Stomach (tissue), 9 donors: Measurements from ENCODE around the gene LRRC3. TPM values are rescaled to one million over a fixed set of nuclear protein-coding genes. Genes with fewer than 3 reads are reported as not detected.

Experiments used
- DNase-seq, 2 donors: peaks; one replicate each; pipeline versions ENCODE4 v3.0.0 to v3.0.0-alpha.2; 2013 to 2019
- H3K27ac ChIP-seq, 5 donors: fragments of 200-600 bp in 4 of 5; sonication (generic) in 4 of 5; one replicate each; pipeline ENCODE4 v1.5.1; 2013 to 2019; ENCODE audit warnings: mild to moderate bottlenecking in 1 of 5, moderate library complexity in 1 of 5
- H3K27me3 ChIP-seq, 3 donors: fragments of 200-600 bp; sonication (generic); one replicate each; pipeline ENCODE4 v1.5.1; 2017 to 2019; ENCODE audit warnings: mixed run types in 1 of 3
- H3K36me3 ChIP-seq, 4 donors: fragments of 200-600 bp; sonication (generic); 1 replicate in 3 of 4; 2 replicates in 1 of 4; pipeline ENCODE4 v1.5.1; 2016 to 2019
- H3K4me1 ChIP-seq, 4 donors: fragments of 200-600 bp; sonication (generic); one replicate each; pipeline ENCODE4 v1.5.1; 2016 to 2019
- H3K4me3 ChIP-seq, 4 donors: fragments of 200-600 bp; sonication (generic) in 3 of 4; one replicate each; pipeline ENCODE4 v1.5.1; 2016 to 2019; ENCODE audit warnings: mild to moderate bottlenecking in 1 of 4
- H3K9me3 ChIP-seq, 4 donors: fragments of 200-600 bp; sonication (generic); one replicate each; pipeline ENCODE4 v1.5.1; 2016 to 2019
- CTCF ChIP-seq, 7 experiments: fragments of 450-650 bp in 4 of 7; fragments of 200-600 bp in 3 of 7; sonication (generic) in 3 of 7; IDR thresholded peaks; one replicate each; pipeline ENCODE4 v1.5.1; 2016 to 2019; ENCODE audit warnings: antibody characterized with exemption in 7 of 7, control low read depth in 2 of 7, mild to moderate bottlenecking in 1 of 7
- EP300 ChIP-seq: sonication (generic); formaldehyde crosslinking; IDR thresholded peaks from one replicate; pipeline ENCODE4 v1.6.1; 2017; ENCODE audit warnings: antibody characterized with exemption
- POLR2A ChIP-seq, 4 donors: fragments of 450-650 bp; IDR thresholded peaks; one replicate each; pipeline ENCODE4 v1.6.1; 2016; ENCODE audit warnings: antibody characterized with exemption in 4 of 4, control low read depth in 2 of 4, mild to moderate bottlenecking in 1 of 4, moderate library complexity in 1 of 4
- POLR2AphosphoS5 ChIP-seq, 3 donors: sonication (generic); formaldehyde crosslinking; IDR thresholded peaks; one replicate each; pipeline ENCODE4 v1.6.1; 2016; ENCODE audit warnings: antibody characterized with exemption in 3 of 3
- WGBS, 5 donors: extraction: QIAGEN DNeasy Blood & Tissue Kit in 3 of 5; methylation state at CpG; one replicate each; pipeline versions ENCODE4 v1.1.5 to v1.1.7; 2013 to 2018; 5-methylcytosine and 5-hydroxymethylcytosine counted together
- intact Hi-C: fragments of 100-400 bp; cut with DNase I; formaldehyde crosslinking; loops from one replicate; pipeline ENCODE4 v1.15.1; 2023; ENCODE audit warnings: low total_unique reads
- polyA plus RNA-seq, 3 donors: library from polyadenylated mRNA; stranded (reverse); fragments of 200-250 nt; gene quantifications; one replicate each; pipeline ENCODE4 v1.2.3, GENCODE V29; 2013
- total RNA-seq, 5 donors: library from RNA; depleted of rRNA; stranded (reverse); fragments of >200 nt; gene quantifications; one replicate each; pipeline versions ENCODE4 v1.1.0 to v1.2.3, GENCODE V29; 2014 to 2016
- donor health status: healthy with polysubstance abuse.
- donor health status: Bipolar disorder and iron deficiency.
- donor health status: healthy.

Gene LRRC3
- total and polyA plus RNA-seq, 8 donors = 0.76 to 8.0 (median 1.5) TPM

- peaks cover 0 to 7% (median 0%) of the 10 kb centered on the region in 3 donors for H3K27me3 ChIP-seq
- no peaks in the 10 kb centered on the region for H3K9me3 ChIP-seq
- intact Hi-C loops = no loop called here
- no peak overlapping the region for H3K4me3 ChIP-seq
- H3K27ac ChIP-seq = no peak overlapping the region
- TF ChIP-seq EP300 (no peak), CTCF (IDR thresholded peaks at IDR 0.05) (no peak), POLR2AphosphoS5 (IDR thresholded peaks at IDR 0.05) (no peak), POLR2A (IDR thresholded peaks at IDR 0.05) (no peak)
- H3K4me1 ChIP-seq = peaks cover 0 to 21% (median 14%) of the 10 kb centered on the region in 4 donors
- 49 to 61% (median 54%) methylated on average over 14 of the region's 14 CpGs for WGBS, 5 donors
- H3K36me3 ChIP-seq = peaks cover 0 to under 1% (median 0%) of the 10 kb centered on the region in 4 donors
- peak in 1 of 2 donors; percentile 49 for DNase-seq
Observed at GRCh38 chr21:44482581-44483287, 27.4 kb downstream of the LRRC3 start.

- Histone ChIP-seq H3K27me3 (peaks cover 0 to 7% (median 0%) of the 10 kb centered on the region in 3 donors), H3K36me3 (no peaks in the 10 kb centered on the region), H3K9me3 (no peaks in the 10 kb centered on the region), H3K4me3 (no peak overlapping the region), H3K4me1 (peaks cover 0 to 21% (median 14%) of the 10 kb centered on the region in 4 donors), H3K27ac (no peak overlapping the region)
- TF ChIP-seq EP300 (no peak), POLR2A (IDR thresholded peaks at IDR 0.05) (no peak), POLR2AphosphoS5 (IDR thresholded peaks at IDR 0.05) (no peak), CTCF (IDR thresholded peaks at IDR 0.05) (no peak)
- WGBS, 5 donors = 75 to 87% (median 84%) methylated on average over 22 to 28 of the region's 28 CpGs
- no peak for DNase-seq
- intact Hi-C loops = no loop called here
Observed at GRCh38 chr21:44483288-44484237, 28.3 kb downstream of the LRRC3 start.

GRCh38 chr21:44484498-44485253 is 29.4 kb downstream of the LRRC3 start:
- no peak for TF ChIP-seq EP300
- TF ChIP-seq CTCF (IDR thresholded peaks at IDR 0.05) = no peak
- TF ChIP-seq POLR2AphosphoS5 (IDR thresholded peaks at IDR 0.05) = no peak
- no peak for TF ChIP-seq POLR2A (IDR thresholded peaks at IDR 0.05)
- Histone ChIP-seq H3K27me3 (peaks cover 0 to 7% (median 0%) of the 10 kb centered on the region in 3 donors), H3K36me3 (no peaks in the 10 kb centered on the region), H3K4me1 (peaks cover 0 to 21% (median 14%) of the 10 kb centered on the region in 4 donors), H3K9me3 (no peaks in the 10 kb centered on the region), H3K27ac (no peak overlapping the region), H3K4me3 (no peak overlapping the region)
- intact Hi-C loops = no loop called here
- no peak for DNase-seq
- 60 to 81% (median 71%) methylated on average over 12 to 42 of the region's 43 CpGs for WGBS, 5 donors
